Measurements from ENCODE around the gene CACNG8. TPM values are rescaled to one million over a fixed set of nuclear protein-coding genes. Genes with fewer than 3 reads are reported as not detected.
"Not testable (repeated sequence)": the region's sequence is repeated elsewhere in the genome, so short reads cannot be mapped to it uniquely, and the experiment has no call there.

The CACNG8 gene
- total and polyA plus RNA-seq, 2 donors = 0.05 TPM; not detected in 1

- Histone ChIP-seq H3K27ac (ENCODE audit: low read depth in 1 of 2, low read length in 1 of 2) (no peak overlapping the region), H3K27me3 (ENCODE audit: control insufficient read depth in 2 of 2, insufficient read depth in 1 of 2, low read length in 1 of 2) (peaks cover 17 to 37% of the 10 kb centered on the region in 2 donors), H3K9me3 (ENCODE audit: control insufficient read depth in 2 of 2, insufficient read depth in 1 of 2, low read length in 1 of 2) (peaks cover 2 to 6% of the 10 kb centered on the region in 2 donors), H3K36me3 (ENCODE audit: control insufficient read depth in 2 of 2, insufficient read depth in 2 of 2, low read length in 1 of 2) (no peaks in the 10 kb centered on the region), H3K4me3 (ENCODE audit: low read length in 2 of 2) (no peak overlapping the region), H3K4me1 (ENCODE audit: control insufficient read depth in 2 of 2, insufficient read depth in 2 of 2, low read length in 2 of 2) (no peaks in the 10 kb centered on the region)
- 51% methylated on average over 9 of the region's 9 CpGs for WGBS
- no peak for DNase-seq (ENCODE audit: low read depth in 6 of 9, low spot score in 9 of 9)
Measured at GRCh38 chr19:53945441-53945840, 17.3 kb upstream of the CACNG8 start.

GRCh38 chr19:53945998-53946397 is 16.7 kb upstream of the CACNG8 start:
- H3K36me3 ChIP-seq (ENCODE audit: control insufficient read depth in 2 of 2, insufficient read depth in 2 of 2, low read length in 1 of 2) = no peaks in the 10 kb centered on the region
- H3K27ac ChIP-seq (ENCODE audit: low read depth in 1 of 2, low read length in 1 of 2) = no peak overlapping the region
- no peaks in the 10 kb centered on the region for H3K4me1 ChIP-seq (ENCODE audit: control insufficient read depth in 2 of 2, insufficient read depth in 2 of 2, low read length in 2 of 2)
- H3K4me3 ChIP-seq (ENCODE audit: low read length in 2 of 2) = no peak overlapping the region
- peaks cover 17 to 33% of the 10 kb centered on the region in 2 donors for H3K27me3 ChIP-seq (ENCODE audit: control insufficient read depth in 2 of 2, insufficient read depth in 1 of 2, low read length in 1 of 2)
- peaks cover 2 to 6% of the 10 kb centered on the region in 2 donors for H3K9me3 ChIP-seq (ENCODE audit: control insufficient read depth in 2 of 2, insufficient read depth in 1 of 2, low read length in 1 of 2)
- no peak for DNase-seq (ENCODE audit: low read depth in 6 of 9, low spot score in 9 of 9)
- WGBS = over 99% methylated on average over 2 of the region's 2 CpGs

DNA sequence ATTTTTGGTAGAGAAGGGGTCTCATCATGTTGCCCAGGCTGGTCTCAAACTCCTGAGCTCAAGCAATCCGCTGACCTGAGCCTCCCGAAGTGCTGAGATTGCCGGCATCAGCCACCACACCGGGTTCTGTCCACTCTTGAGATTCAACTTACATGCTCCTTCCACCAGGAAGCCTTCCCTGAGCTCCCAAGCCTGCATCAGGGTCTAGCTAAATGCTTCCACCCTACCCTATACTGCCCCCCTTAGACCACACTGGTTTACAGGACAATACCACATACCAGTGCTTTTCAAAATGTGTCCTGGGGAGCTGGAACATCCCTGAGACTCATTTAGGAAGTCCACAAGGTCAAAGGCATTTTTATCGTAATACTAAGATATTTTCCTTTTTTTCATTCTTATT is 15.1 kb upstream of the CACNG8 start:
- DNase-seq (ENCODE audit: low read depth in 6 of 9, low spot score in 9 of 9) = no peak
- H3K4me1 ChIP-seq (ENCODE audit: control insufficient read depth in 2 of 2, insufficient read depth in 2 of 2, low read length in 2 of 2) = no peaks in the 10 kb centered on the region
- H3K9me3 ChIP-seq (ENCODE audit: control insufficient read depth in 2 of 2, insufficient read depth in 1 of 2, low read length in 1 of 2) = no peaks in the 10 kb centered on the region
- WGBS = 67% methylated on average over 5 of the region's 5 CpGs
- H3K27me3 ChIP-seq (ENCODE audit: control insufficient read depth in 2 of 2, insufficient read depth in 1 of 2, low read length in 1 of 2) = peaks cover 6 to 17% of the 10 kb centered on the region in 2 donors
- H3K4me3 ChIP-seq (ENCODE audit: low read length in 2 of 2) = no peak overlapping the region
- H3K36me3 ChIP-seq (ENCODE audit: control insufficient read depth in 2 of 2, insufficient read depth in 2 of 2, low read length in 1 of 2) = no peaks in the 10 kb centered on the region
- H3K27ac ChIP-seq (ENCODE audit: low read depth in 1 of 2, low read length in 1 of 2) = no peak overlapping the region

DNA sequence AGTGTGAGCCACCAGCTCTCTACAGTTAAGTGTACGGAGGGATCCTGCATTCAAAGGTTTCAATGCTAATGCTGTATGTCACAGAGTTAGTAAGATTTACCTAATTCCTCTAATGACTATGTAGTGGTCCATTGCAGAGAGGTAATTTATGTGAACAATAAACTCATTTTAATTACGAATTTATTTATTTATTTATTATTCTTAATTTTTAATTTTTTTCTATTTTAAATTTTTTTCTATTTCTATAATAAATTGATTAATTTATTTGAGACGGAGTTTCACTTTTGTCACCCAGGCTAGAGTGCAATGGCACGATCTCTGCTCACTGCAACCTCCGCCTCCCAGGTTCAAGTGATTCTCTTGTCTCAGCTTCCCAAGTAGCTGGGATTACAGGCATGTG is 14.1 kb upstream of the CACNG8 start:
- not testable (repeated sequence) for H3K9me3 ChIP-seq (ENCODE audit: control insufficient read depth in 2 of 2, insufficient read depth in 1 of 2, low read length in 1 of 2); H3K4me3 ChIP-seq (ENCODE audit: low read length in 2 of 2); H3K4me1 ChIP-seq (ENCODE audit: control insufficient read depth in 2 of 2, insufficient read depth in 2 of 2, low read length in 2 of 2); H3K27ac ChIP-seq (ENCODE audit: low read depth in 1 of 2, low read length in 1 of 2); H3K36me3 ChIP-seq (ENCODE audit: control insufficient read depth in 2 of 2, insufficient read depth in 2 of 2, low read length in 1 of 2); DNase-seq (ENCODE audit: low read depth in 6 of 9, low spot score in 9 of 9)
- WGBS = 94% methylated on average over 5 of the region's 5 CpGs
- H3K27me3 ChIP-seq (ENCODE audit: control insufficient read depth in 2 of 2, insufficient read depth in 1 of 2, low read length in 1 of 2) = peaks cover 2 to 11% of the 10 kb centered on the region in 2 donors

DNA sequence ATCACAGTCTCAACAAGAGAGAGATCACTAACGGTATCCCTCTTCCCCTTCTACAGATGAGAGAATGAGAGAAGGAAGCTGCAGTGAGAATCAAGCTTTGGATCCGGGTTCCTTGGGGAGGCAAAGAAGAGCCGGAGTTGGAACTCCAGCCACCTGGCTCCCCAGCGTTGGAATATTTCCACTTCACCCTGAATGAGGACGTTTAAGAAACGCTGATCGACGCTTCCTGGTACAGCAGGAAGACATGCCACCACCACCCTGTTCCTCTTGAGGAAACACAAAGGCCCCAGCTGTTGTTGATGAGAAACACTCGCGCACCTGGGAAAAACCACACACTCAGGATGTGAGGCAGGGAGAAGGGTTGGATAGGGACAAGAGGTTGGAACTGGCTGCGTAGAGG is 11.3 kb upstream of the CACNG8 start:
- no peak overlapping the region for H3K27ac ChIP-seq (ENCODE audit: low read depth in 1 of 2, low read length in 1 of 2)
- no peak for DNase-seq (ENCODE audit: low read depth in 6 of 9, low spot score in 9 of 9)
- H3K27me3 ChIP-seq (ENCODE audit: control insufficient read depth in 2 of 2, insufficient read depth in 1 of 2, low read length in 1 of 2) = peaks cover 2 to 4% of the 10 kb centered on the region in 2 donors
- no peaks in the 10 kb centered on the region for H3K36me3 ChIP-seq (ENCODE audit: control insufficient read depth in 2 of 2, insufficient read depth in 2 of 2, low read length in 1 of 2)
- WGBS = 20% methylated on average over 11 of the region's 11 CpGs
- no peaks in the 10 kb centered on the region for H3K9me3 ChIP-seq (ENCODE audit: control insufficient read depth in 2 of 2, insufficient read depth in 1 of 2, low read length in 1 of 2)
- no peaks in the 10 kb centered on the region for H3K4me1 ChIP-seq (ENCODE audit: control insufficient read depth in 2 of 2, insufficient read depth in 2 of 2, low read length in 2 of 2)
- no peak overlapping the region for H3K4me3 ChIP-seq (ENCODE audit: low read length in 2 of 2)

- peaks cover 2 to 6% of the 10 kb centered on the region in 2 donors for H3K27me3 ChIP-seq (ENCODE audit: control insufficient read depth in 2 of 2, insufficient read depth in 1 of 2, low read length in 1 of 2)
- WGBS = 87% methylated on average over 9 of the region's 9 CpGs
- no peak for DNase-seq (ENCODE audit: low read depth in 6 of 9, low spot score in 9 of 9)
Measured at GRCh38 chr19:53951947-53952346, 10.8 kb upstream of the CACNG8 start.

GRCh38 chr19:53953383-53953782 is 9.4 kb upstream of the CACNG8 start:
- H3K4me1 ChIP-seq (ENCODE audit: control insufficient read depth in 2 of 2, insufficient read depth in 2 of 2, low read length in 2 of 2) = no peaks in the 10 kb centered on the region
- WGBS = 94% methylated on average over 8 of the region's 8 CpGs
- DNase-seq (ENCODE audit: low read depth in 6 of 9, low spot score in 9 of 9) = no peak
- no peak overlapping the region for H3K27ac ChIP-seq (ENCODE audit: low read depth in 1 of 2, low read length in 1 of 2)
- H3K36me3 ChIP-seq (ENCODE audit: control insufficient read depth in 2 of 2, insufficient read depth in 2 of 2, low read length in 1 of 2) = no peaks in the 10 kb centered on the region
- no peaks in the 10 kb centered on the region for H3K9me3 ChIP-seq (ENCODE audit: control insufficient read depth in 2 of 2, insufficient read depth in 1 of 2, low read length in 1 of 2)
- H3K27me3 ChIP-seq (ENCODE audit: control insufficient read depth in 2 of 2, insufficient read depth in 1 of 2, low read length in 1 of 2) = peaks cover 4 to 21% of the 10 kb centered on the region in 2 donors
- no peak overlapping the region for H3K4me3 ChIP-seq (ENCODE audit: low read length in 2 of 2)

More at GRCh38 chr19:53951947-53952346, 10.8 kb upstream of the CACNG8 start:
- H3K9me3 ChIP-seq (ENCODE audit: control insufficient read depth in 2 of 2, insufficient read depth in 1 of 2, low read length in 1 of 2) = no peaks in the 10 kb centered on the region
- no peak overlapping the region for H3K4me3 ChIP-seq (ENCODE audit: low read length in 2 of 2)
- no peaks in the 10 kb centered on the region for H3K36me3 ChIP-seq (ENCODE audit: control insufficient read depth in 2 of 2, insufficient read depth in 2 of 2, low read length in 1 of 2)
- H3K27ac ChIP-seq (ENCODE audit: low read depth in 1 of 2, low read length in 1 of 2) = no peak overlapping the region
- H3K4me1 ChIP-seq (ENCODE audit: control insufficient read depth in 2 of 2, insufficient read depth in 2 of 2, low read length in 2 of 2) = no peaks in the 10 kb centered on the region

DNA sequence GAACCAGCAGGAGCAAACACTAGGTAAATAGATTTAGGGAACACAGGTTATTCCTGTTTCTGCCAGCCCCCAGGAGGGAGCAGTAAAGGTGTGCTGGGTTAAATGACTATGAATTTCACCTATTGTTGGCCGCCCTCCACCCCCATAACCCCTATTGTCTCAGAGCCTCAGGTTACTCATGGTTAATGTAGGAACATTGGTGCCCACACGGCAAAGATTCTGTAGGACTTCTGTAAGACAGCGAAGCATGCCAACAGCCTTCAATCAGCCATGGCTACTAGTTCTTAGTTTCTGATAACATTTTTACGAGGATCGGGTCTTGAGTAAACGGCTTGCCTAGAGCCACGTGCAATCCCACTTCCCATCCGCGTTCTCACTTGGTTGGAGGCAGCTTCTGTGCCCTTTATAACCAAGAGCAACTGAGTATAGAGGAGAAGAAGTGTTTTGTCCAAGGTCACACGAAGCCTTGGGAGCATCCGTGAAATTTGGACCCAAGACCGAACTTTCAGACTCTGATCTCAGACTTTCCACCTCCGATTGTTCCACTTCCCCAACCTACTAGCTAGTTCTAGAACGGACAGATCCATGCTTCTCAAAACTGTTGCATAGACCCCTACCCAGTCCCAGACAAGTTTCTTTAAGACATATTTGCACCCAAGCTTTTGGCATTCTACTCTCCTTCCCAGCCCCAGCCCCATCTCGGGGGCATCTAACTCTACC is 5.1 kb upstream of the CACNG8 start:
- no peaks in the 10 kb centered on the region for H3K9me3 ChIP-seq (ENCODE audit: control insufficient read depth in 2 of 2, insufficient read depth in 1 of 2, low read length in 1 of 2)
- H3K27me3 ChIP-seq (ENCODE audit: control insufficient read depth in 2 of 2, insufficient read depth in 1 of 2, low read length in 1 of 2) = peaks cover 34 to 57% of the 10 kb centered on the region in 2 donors
- no peak overlapping the region for H3K27ac ChIP-seq (ENCODE audit: low read depth in 1 of 2, low read length in 1 of 2)
- H3K36me3 ChIP-seq (ENCODE audit: control insufficient read depth in 2 of 2, insufficient read depth in 2 of 2, low read length in 1 of 2) = no peaks in the 10 kb centered on the region
- WGBS = 5% methylated on average over 15 of the region's 15 CpGs
- no peaks in the 10 kb centered on the region for H3K4me1 ChIP-seq (ENCODE audit: control insufficient read depth in 2 of 2, insufficient read depth in 2 of 2, low read length in 2 of 2)
- DNase-seq (ENCODE audit: low read depth in 6 of 9, low spot score in 9 of 9) = no peak
- no peak overlapping the region for H3K4me3 ChIP-seq (ENCODE audit: low read length in 2 of 2)

- H3K4me1 ChIP-seq (ENCODE audit: control insufficient read depth in 2 of 2, insufficient read depth in 2 of 2, low read length in 2 of 2) = no peaks in the 10 kb centered on the region
- WGBS = 9% methylated on average over 14 of the region's 14 CpGs
- no peak overlapping the region for H3K27ac ChIP-seq (ENCODE audit: low read depth in 1 of 2, low read length in 1 of 2)
- no peaks in the 10 kb centered on the region for H3K9me3 ChIP-seq (ENCODE audit: control insufficient read depth in 2 of 2, insufficient read depth in 1 of 2, low read length in 1 of 2)
- no peak overlapping the region for H3K4me3 ChIP-seq (ENCODE audit: low read length in 2 of 2)
- peaks cover 39 to 60% of the 10 kb centered on the region in 2 donors for H3K27me3 ChIP-seq (ENCODE audit: control insufficient read depth in 2 of 2, insufficient read depth in 1 of 2, low read length in 1 of 2)
- no peak for DNase-seq (ENCODE audit: low read depth in 6 of 9, low spot score in 9 of 9)
- no peaks in the 10 kb centered on the region for H3K36me3 ChIP-seq (ENCODE audit: control insufficient read depth in 2 of 2, insufficient read depth in 2 of 2, low read length in 1 of 2)
Measured at GRCh38 chr19:53958168-53958571, 4.6 kb upstream of the CACNG8 start.

Data from thymus (tissue), 11 donors.